AG20443 (cell line): ENCODE data around the gene ABAT.

ENCODE experiments used
- DNase-seq: peaks from one replicate; pipeline ENCODE4 v3.0.0; 2012; ENCODE audit warnings: low spot score, mixed read lengths

The ABAT gene

DNA sequence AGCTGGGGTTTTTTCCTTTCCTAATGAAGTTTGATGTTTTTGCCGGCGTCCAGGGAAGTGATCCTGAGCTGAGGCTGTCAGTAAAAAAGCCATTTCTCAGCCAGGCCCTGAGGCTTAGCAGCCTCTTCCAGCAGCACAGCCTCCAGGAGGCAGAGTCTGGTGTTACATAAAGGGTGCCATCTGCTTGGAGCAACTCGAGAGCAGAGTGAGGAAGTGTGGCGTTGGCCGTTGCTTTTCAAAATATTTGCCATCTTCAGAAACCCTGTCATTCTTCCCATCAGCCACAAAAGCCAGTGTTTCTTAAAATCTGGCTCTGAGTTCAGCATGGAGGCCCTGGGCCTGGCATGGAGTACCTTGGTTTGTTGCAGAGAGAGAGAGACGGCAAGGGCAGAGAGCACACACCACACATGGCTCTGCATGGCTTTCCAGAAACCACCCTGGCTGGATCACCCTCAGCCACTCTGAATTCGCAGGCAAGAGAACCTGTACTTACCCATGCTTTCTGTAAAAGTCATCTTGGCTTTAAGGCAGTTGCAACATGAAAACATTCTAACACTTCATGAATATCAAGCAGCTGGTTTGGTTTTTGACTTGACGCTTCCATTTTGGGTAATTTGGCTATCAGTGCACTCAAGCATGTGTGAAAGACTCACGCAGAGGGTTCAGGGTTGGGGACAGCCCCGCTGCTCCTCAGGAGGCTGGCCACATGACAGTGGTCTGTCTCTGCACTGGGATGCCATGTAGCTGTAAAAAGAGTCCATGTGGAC lies 144.3 kb downstream of the ABAT start:
- DNase-seq: no peak

DNA sequence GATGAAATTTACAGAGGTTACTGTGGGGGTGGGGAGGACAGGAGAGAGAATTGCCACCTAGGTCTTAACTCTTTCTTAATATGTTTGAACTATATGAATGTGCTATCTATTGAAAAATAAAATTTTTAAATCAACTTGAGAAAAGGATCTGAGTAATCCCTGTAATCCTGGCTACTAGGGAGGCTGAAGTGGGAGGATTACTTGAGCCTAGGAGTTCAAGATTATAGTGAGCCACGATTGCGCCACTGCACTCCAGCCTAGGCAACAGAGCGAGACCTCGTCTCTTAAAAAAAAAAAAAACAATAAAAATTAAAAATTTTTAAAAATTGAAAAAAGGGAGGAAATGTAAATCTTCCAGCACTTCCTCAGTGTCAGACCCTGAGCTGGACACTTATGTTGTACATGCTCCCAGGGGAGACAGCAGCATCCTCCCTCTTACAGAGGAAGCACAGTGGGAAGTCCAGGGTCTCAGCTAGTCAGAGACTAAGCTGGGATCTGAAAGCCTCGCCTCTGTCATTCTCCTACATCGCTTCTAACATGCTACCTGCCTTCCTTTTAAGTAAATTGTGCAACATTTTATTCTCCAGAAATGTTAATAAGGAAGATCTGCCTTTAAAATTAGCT lies 145.1 kb downstream of the ABAT start:
- DNase-seq: no peak

DNA sequence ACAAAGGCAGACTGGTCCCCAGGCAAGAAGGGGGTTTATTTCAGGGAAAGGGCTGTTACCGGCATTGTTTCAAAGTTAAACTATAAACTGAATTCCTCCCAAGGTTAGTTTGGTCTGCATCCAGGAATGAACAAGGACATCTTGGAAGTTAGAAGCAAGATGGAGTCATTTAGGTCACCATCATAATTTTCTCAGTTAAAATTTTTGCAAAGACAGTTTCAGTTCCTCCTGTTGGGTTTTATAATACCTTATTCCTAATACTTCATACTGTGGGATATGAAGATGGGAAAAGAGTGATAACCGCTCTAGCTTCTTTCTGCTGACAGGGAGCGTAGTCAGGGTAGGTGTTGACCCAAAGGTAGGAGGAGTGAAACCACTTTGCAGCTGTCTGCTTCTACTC lies 148.0 kb downstream of the ABAT start:
- DNase-seq: no peak

DNA sequence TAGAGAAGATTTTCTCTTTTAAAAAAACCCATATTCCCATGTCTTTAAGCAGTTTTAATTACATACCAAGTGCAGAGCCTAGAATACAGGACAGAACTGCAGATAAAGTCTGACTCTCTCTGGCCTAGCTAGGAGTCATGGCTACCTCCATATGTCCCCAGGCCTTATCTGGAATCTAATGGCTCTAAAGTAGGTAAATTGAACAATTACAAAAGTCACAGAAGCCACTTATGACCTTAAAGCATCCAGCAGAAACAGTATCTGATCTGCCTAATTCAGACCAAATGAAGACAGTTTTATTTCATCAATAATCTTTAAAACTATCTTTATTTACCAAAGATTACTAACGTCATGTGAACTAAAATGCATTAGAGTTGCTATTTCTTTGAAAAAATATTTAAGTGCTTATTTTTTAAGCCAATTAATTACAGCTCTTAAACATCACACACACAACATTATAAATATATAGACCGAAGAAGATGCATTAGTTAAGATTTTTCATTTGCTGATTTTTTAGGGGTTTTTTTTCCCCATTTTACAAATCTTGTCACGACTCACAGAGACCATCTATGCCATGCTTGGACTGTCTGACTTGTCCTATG lies 152.0 kb downstream of the ABAT start:
- DNase-seq: no peak

DNA sequence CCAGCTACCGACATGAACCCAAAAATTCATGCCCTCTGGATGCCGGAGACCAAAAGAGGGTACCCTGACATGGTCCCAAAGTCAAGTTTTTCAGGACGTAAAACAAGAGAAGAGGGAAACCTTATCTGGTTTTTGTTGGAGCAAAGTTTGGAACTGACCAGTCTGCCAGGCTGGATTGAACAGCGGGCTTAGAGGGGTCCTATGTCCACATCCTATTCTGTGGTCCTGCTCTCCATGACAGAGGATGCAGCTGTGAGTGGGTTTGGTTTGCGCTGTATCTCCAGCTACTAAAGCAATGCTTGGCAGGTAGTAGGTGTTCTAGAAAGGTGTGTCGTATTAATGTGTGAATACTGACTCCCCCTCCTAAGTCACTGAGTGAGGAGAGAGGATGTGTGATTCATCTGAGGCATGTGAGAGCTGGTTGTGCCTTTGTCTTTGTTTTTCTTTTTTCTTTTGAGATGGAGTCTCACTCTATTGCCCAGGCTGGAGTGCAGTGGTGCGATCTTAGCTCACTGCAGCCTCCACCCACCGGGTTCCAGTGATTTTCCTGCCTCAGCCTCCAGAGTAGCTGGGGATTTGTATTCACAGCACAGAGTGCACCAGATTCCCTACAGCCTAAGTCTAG lies 154.2 kb downstream of the ABAT start:
- DNase-seq: no peak

DNA sequence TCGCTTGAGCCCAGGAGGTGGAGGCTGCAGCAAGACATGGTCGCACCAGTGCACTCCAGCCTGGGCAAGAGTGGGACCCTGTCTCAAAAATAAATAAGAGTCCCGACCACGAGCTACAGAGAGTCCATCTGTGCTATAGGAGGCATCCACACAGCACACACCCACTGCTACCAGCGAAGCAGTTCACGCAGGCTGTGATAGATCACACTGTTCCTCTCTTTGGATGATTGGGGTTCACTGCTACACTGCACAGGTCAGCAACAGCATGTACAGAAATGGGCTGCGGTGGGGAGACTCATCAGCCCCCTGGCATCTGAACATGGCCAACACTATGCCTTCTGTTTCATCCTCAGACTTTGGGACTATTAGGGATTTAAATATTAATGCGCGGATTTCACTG lies 157.0 kb downstream of the ABAT start:
- DNase-seq: no peak

DNA sequence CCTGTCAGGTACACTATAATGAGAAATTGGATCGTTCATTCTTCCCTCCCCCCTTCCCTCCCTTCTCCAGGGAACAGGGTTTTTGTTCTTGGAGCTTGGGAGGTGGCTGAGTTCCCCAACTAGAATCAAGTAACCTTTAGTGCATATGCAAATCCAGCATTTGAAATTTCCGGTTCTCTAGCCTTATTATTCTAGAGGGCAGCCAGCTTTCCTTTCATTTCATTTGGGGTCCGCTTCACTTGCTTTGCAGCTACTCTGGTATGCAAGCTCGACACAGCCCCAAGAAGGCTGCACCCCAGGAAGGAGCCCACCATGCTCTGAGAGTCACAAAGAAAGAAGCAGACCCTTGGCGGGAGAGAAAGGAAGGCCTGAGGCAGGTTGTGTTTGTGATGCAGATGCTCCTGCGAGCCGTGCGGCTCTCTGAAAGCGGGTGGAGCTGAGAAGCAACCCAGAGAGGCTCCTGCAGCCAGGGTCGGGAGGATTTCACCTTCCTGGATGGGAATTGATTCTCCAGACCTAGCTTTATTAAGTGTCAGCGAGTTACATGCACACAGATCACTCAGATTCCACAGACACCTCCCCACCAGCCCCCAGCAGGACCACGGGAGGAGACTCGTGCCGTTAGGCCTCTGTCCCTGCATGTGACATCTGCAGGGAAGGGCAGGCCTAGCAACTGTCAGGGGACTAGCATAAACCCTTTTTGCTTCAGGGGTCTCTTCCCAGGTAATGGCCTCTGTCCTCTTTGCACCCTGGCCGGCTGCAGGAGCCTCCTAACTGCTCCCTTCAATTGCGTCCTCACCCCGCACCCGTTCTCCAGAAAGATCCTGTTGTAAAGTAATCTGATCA lies 157.7 kb downstream of the ABAT start:
- no peak for DNase-seq

DNA sequence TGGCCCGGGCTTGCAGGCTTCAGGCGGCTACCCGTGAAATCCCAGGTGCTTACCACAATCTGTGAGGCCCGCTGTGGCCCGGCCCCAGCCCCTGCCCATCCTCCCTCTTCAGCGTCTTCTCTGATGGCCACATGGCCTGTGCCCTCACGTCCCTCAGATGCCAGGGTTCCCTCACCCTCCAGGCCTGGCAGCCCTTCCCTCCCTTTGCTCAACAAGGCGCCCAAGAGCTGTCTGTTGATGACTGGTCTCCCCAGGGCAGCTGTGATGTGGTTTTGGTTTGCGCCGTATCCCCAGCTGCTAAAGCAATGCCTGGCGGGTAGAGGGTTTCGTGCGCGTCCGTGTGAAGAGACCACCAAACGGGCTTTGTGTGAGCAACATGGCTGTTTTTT lies 158.3 kb downstream of the ABAT start:
- DNase-seq: no peak
